SK-N-SH (cell line): ENCODE data around the gene STS.

Experiments
- EP300 ChIP-seq, 2 experiments: IDR thresholded peaks; 2 replicates each; pipeline versions ENCODE4 v1.4.0 to v1.6.1; 2012; ENCODE audit warnings: borderline replicate concordance in 1 of 2, low read depth in 1 of 2, low read length in 1 of 2
- EZH2phosphoT487 ChIP-seq: fragments of 200-600 bp; sonication (generic); IDR thresholded peaks from 2 replicates; pipeline ENCODE4 v1.6.1; 2017; ENCODE audit warnings: low read depth, mixed run types, mild to moderate bottlenecking, antibody characterized with exemption, moderate library complexity, borderline replicate concordance
- FOSL2 ChIP-seq: IDR thresholded peaks from 2 replicates; pipeline ENCODE4 v1.4.0; 2012; ENCODE audit warnings: low read depth, mild to moderate bottlenecking, moderate library complexity, borderline replicate concordance
- MXI1 ChIP-seq: IDR thresholded peaks from 2 replicates; pipeline ENCODE4 v1.6.1; 2012; ENCODE audit warnings: mild to moderate bottlenecking, low read depth, low read length, improper control_type of control experiment
- NFIC ChIP-seq: IDR thresholded peaks from 2 replicates; pipeline ENCODE4 v1.4.0; 2012; ENCODE audit warnings: borderline replicate concordance
- POLR2AphosphoS5 ChIP-seq: IDR thresholded peaks from 2 replicates; pipeline ENCODE4 v1.6.1; 2012; ENCODE audit warnings: low read depth, low read length
- RAD21 ChIP-seq: IDR thresholded peaks from 2 replicates; pipeline ENCODE4 v1.6.1; 2012; ENCODE audit warnings: mild to moderate bottlenecking, low read length
- RXRA ChIP-seq: IDR thresholded peaks from 2 replicates; pipeline ENCODE4 v1.4.0; 2012; ENCODE audit warnings: low read depth, mild to moderate bottlenecking, borderline replicate concordance
- TAF1 ChIP-seq: IDR thresholded peaks from 2 replicates; pipeline ENCODE4 v1.6.1; 2012; ENCODE audit warnings: low read depth, mild to moderate bottlenecking, low read length, moderate library complexity, borderline replicate concordance
- TCF12 ChIP-seq: IDR thresholded peaks from 2 replicates; pipeline ENCODE4 v1.4.0; 2012
- TEAD4 ChIP-seq: IDR thresholded peaks from 2 replicates; pipeline ENCODE4 v1.4.0; 2012; ENCODE audit warnings: mild to moderate bottlenecking, borderline replicate concordance; ENCODE audit not compliant: insufficient read depth
- TF ChIP-seq, protein P1 (sequence below): fragments of 200-600 bp; sonication (generic); IDR thresholded peaks from 2 replicates; pipeline ENCODE4 v1.6.1; 2017; ENCODE audit warnings: antibody characterized with exemption, mild to moderate bottlenecking, moderate library complexity
- TF ChIP-seq, protein P2 (sequence below): fragments of 150-350 bp; IDR thresholded peaks from 2 replicates; pipeline ENCODE4 v1.6.1; 2017; ENCODE audit warnings: antibody characterized with exemption, low read length, low read depth, borderline replicate concordance

DNA sequence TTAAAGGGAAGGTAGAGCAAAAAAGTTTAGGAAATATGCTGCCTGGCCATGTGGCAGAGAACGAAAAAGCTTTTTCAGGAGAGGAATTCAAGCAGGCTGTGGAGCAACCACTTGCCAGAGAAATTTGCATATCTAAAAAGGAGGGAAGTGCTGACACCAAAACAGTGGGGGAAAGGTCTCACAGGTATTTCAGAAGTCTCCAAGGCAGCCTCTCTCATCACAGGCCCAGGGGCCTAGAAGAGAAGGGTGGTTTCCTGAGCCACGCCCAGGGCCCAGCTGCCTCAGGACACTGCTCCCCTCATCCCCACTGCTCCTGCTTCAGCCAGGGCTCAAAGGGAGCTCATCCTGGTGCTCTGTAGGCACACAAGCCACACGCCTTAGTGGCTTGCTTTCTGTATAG is 29.9 kb upstream of the STS start:
- TF ChIP-seq, protein P1, sequence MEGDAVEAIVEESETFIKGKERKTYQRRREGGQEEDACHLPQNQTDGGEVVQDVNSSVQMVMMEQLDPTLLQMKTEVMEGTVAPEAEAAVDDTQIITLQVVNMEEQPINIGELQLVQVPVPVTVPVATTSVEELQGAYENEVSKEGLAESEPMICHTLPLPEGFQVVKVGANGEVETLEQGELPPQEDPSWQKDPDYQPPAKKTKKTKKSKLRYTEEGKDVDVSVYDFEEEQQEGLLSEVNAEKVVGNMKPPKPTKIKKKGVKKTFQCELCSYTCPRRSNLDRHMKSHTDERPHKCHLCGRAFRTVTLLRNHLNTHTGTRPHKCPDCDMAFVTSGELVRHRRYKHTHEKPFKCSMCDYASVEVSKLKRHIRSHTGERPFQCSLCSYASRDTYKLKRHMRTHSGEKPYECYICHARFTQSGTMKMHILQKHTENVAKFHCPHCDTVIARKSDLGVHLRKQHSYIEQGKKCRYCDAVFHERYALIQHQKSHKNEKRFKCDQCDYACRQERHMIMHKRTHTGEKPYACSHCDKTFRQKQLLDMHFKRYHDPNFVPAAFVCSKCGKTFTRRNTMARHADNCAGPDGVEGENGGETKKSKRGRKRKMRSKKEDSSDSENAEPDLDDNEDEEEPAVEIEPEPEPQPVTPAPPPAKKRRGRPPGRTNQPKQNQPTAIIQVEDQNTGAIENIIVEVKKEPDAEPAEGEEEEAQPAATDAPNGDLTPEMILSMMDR, result no peak
- TF ChIP-seq RXRA (no peak), EP300 (IDR thresholded peaks at IDR 0.05; ENCODE audit: borderline replicate concordance in 1 of 2, low read depth in 1 of 2, low read length in 1 of 2) (no peak), MXI1 (no peak), TEAD4 (no peak), FOSL2 (no peak), POLR2AphosphoS5 (no peak), RAD21 (no peak), NFIC (no peak), EZH2phosphoT487 (no peak), TAF1 (no peak), TCF12 (no peak)
- TF ChIP-seq, protein P2, sequence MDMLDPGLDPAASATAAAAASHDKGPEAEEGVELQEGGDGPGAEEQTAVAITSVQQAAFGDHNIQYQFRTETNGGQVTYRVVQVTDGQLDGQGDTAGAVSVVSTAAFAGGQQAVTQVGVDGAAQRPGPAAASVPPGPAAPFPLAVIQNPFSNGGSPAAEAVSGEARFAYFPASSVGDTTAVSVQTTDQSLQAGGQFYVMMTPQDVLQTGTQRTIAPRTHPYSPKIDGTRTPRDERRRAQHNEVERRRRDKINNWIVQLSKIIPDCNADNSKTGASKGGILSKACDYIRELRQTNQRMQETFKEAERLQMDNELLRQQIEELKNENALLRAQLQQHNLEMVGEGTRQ, result no peak
